Measurements from ENCODE around the gene CSF1R.

CSF1R gene

GRCh38 chr5:150085950-150086715 lies at the start of gene CSF1R:
TSS of gene CSF1R (minus strand) at chr5:150086554. CDS start at chr5:150086427, 127 bp downstream.
- no peak for DNase-seq

GRCh38 chr5:150135557-150136304 lies 49.4 kb upstream of the CSF1R start:
- no peak for DNase-seq

DNA sequence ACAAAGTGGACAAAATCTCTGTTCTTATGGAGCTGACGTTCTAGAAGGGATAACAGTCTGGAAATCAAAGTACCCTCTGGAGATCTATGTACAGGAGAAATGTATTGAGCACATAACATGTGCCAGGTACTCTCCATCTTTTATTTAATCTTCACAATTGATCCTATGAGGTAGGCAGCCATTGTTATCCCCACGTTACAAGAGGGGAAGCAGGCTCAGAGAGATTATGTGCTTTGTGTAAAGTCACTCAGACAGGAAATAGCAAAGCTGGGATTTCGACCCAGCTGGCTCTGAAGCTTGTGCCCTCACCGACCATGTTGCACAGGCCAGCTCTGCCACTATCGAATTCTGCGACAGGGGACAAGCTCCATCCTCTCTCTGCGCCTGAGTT lies 47.8 kb upstream of the CSF1R start:
- DNase-seq, result no peak

DNA sequence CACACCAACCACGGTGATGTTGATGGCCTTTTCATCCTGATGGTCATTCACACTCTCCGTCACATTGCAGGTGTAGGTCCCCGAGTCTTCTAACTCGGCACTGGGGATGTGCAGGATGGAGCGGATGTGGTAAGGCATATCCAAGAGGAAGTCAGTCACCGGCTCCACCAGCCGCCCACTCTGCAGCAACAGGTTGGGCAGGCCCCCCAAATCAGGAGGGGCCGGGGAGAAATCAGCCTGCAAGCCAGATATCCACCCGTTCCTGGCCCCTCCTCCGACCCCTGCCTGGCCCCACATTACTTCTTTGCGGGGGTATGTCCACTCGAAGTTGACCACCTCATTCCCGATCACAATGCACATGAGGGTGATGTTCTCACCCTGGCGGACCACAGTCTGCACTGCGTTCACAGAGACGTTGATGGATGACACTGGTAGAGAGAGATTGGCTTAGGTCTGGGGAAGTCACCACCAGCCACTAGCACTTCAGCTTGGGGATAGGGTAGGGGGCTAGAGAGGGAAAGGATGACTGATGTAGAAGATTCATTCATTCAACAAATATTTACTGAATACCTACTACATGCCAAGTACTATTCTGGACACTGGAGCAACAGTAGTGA lies 47.3 kb upstream of the CSF1R start:
- DNase-seq, result no peak

GRCh38 chr5:150132740-150133139 lies 46.4 kb upstream of the CSF1R start:
- no peak for DNase-seq

GRCh38 chr5:150131978-150132694 lies 45.8 kb upstream of the CSF1R start:
- no peak for DNase-seq

DNA sequence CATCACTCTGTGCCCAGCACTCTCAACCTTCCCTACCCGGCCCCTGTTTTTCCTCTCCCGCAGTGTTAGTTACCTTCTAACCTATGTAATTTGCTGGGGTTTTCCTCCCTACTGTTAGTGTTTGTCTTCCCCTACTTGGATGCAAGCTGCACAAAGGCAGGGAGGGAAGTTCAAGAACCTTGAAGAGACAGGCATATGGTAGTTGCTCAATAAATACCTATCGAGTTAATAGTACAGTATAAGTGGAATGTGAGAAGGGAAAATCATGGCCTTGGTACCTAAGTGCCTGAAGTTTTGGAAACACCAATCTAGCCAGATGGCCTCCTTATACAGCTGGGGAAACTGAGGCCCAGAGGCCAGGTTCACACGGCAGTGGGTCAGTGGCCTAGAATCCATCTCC lies 45.1 kb upstream of the CSF1R start:
- DNase-seq, result no peak

DNA sequence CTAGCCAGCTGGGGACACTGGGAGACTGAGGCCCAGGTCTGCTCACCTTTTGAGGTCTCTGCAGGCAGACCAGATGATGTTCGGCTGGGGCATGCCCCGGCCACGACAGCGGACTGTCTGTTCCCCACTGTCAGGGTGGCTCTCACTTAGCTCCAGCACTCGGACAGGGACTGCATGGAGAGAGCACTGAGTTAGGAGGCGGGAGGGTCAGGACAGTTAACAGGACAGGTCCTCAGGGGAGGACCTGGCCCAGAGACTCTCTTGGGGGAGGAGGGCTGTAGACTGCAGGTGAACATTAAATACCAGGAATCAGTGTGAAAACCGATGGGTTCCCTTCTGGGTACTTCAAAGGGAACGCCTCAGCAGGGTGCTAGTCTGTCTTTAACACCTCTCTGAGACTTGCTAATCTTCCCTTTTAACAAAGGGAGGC lies 44.2 kb upstream of the CSF1R start:
- no peak for DNase-seq

- DNase-seq, result peak; percentile 8 to 24
Measured at GRCh38 chr5:150129813-150130492, 43.6 kb upstream of the CSF1R start.

DNA sequence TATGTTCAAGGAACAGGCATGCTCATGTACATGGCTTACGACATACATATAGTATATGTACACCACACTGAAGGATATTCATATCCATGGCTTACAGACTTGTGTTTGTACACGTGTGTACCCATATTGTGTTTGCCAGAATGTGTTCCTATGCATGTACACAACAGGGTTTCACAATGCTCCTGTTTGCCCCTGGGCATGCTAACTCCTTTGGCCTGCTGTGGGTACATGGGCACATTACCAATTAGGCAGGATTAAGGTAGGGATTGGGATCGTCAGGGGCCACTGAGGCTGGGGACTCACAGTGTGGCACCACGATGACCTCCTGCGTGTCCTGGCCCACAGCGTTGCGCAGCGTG lies 43.1 kb upstream of the CSF1R start:
- DNase-seq, result no peak

DNA sequence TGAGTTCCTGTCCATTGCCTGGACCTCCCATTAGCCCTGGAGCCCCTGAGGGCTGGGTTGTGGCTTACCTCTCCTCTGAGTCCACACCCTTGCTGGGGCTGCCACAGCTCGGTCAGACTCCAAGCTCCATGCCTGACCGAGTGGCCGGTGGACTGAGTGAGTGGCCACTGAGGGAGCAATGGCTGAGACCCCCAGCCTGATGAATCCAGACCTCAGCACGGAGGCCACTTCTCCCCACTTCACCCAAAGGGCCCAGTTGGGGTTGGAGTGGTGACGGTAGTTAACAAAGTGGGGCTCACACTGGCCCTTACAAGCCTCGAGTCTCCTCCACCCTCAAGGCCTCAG lies 40.5 kb upstream of the CSF1R start:
- no peak for DNase-seq

DNA sequence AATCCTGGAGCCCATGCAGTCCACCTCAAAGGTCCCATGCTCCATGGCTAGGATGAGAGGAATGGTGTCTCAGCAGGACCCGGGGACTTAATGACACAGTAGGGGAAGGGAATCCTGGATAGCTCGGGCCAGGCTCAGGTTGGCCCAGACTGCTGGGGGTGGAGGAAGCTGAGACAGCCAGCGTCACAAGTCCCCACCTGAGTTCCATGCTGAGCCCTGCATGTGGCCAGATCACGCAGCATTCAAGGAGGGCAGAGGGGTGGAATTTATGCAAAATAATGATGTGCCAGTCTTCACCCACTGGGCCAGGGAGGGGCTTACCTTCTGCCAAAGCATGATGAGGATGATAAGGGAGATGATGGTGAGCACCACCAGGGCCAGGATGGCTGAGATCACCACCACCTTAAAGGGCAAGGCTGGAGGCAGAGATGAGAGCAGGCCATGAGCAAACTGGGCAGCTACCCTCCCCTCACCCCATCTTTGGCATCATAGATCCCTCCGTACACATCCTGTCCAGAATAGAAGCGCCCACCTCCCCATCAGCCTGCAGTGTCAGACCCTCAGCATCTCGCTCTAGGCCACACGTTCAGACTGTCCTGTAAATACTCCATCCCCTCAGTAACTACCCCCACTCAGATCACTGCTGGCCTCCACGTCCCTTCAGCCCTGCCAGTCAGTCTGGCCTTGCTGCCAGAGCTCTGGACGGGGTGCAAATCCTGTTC lies 40.0 kb upstream of the CSF1R start:
- no peak for DNase-seq

- no peak for DNase-seq
Measured at GRCh38 chr5:150125334-150125733, 39.0 kb upstream of the CSF1R start.

GRCh38 chr5:150124596-150124995 lies 38.2 kb upstream of the CSF1R start:
- DNase-seq, result no peak

DNA sequence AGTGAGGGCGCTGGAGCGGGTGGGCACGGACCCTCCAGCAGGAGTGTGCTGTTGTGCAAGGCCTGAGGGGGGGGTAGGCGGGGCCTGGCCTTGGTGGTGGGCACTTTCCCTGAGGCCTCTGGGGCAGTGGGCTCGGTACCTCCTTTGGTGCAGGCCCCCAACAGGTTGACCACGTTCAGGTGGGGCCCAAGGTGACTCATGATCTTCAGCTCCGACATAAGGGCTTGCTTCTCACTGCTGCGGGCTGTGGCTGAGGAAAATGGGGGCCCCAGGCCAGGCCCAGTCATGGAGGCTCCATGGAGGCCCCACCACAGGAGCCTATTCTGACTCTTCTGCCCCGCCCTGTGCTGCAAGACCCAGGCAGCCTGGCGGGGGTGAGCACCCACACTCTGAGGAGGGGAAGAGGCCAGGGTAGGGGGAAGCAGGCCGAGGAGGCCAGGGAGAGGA lies 37.8 kb upstream of the CSF1R start:
- no peak for DNase-seq

DNA sequence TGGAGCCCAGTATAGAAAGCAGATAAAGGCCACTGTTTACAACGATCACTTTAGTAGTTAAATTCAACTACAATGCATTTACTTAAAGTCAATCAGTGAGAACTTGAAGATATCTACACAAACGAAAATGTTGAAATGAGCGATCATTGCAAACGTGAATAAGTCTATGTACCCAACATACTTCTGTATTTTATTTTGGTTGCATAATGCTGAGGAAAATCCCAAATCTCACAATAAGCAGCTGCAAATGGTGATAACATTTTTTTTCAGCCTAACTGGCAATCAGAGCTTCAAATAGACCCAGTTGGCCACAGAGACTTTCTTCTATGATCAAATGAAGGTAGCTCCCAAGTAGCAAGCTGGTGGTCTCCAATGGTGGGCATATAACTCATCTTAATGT lies 37.2 kb upstream of the CSF1R start:
- DNase-seq, result no peak

DNA sequence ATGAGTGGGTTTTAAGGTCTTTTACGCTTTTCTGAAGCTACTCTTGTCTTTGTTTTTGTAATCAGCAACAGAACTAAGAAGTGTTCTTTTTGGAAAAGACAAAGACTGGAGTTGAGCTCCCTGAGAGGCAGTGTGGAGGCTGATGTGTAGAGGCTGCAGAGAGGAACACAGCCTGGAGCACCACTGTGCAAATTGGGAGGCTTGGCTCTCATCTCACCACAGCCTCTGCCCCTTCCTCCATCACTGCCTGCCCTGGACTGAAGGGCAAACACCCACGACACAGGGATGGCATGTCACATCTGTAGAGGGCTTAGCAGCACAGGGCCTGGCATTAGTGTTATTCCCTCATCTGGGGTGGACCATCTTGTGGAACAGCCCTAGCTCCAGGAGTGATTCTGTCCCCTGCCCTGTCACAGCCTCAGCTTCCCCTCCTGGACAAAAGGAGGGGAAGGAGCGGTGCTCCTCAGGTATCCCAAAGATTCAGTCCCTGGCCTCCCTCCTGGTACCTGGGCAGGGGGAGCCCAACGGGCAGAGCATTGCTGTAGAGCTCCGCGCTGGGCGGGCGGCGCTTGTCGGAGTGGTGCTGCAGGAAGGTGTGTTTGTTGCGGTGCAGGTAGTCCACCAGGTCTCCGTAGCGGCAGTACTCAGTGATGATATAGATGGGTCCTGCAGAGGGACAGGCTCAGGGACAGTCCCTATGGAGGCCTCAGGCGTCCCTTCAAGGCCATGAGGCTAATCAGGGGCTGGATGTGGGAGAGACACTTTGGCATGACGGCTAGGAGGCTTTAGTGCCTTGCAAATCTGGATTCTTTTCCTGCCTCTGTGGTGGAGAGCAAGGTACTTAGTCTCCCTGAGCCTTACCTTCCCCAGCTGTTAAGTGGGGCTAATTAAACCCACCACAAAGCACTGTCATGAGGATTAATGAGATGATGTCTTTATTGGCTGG lies 36.5 kb upstream of the CSF1R start:
- no peak for DNase-seq

- no peak for DNase-seq
Measured at GRCh38 chr5:150122158-150122510, 35.8 kb upstream of the CSF1R start.

DNA sequence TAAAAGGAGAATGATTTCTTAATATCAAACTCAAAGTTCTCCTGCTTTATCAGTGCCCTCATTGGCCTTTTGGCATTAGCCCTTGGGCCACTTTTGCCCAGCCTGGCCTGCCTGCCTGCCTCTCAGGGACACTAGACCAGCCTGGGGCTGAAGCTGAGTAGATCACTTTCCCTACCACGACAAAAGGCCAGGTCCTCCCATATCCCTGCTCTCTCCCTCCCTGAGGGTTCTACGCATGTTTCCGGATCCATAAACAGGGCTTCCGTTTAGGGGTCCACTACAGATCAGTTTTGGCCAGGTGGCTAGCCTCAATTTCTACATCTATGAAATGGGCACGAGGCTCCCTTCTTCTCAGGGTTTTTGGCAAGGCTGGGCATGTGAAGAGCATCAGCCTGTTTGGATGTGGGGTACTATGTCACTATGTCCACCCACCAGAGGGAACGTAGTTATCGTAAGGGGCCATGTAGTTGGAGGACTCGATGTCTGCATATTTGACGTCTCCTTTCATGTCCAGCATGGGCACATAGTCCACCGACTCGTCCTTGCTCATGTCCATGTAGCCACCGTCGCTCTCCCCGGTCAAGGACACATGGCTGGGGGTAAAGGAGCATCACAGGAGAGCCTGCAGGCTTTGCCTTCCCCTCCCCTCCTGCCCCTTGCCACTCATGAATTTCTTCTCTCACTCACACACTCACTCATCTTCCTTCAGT lies 35.2 kb upstream of the CSF1R start:
- no peak for DNase-seq

Data from NCI-H524 (cell line).